Activated CD8-positive, alpha-beta T cell treated with anti-CD3 and anti-CD28 coated beads for 36 hours (primary cell): ENCODE results near the gene ADAD2. TPM values are rescaled to one million over a fixed set of nuclear protein-coding genes. Genes with fewer than 3 reads are reported as not detected.

ENCODE experiments used
- ATAC-seq: fragments of 200-7000 bp; cut with Tn5 transposase; one replicate; pipeline ENCODE4 v1.10.0; 2021; ENCODE audit warnings: mild to moderate bottlenecking, moderate library complexity
- CTCF ChIA-PET: fragments of 350-600 bp; sonication (Branson Sonifier 250); formaldehyde crosslinking; loops from one replicate; lab custom pipeline; 2021; ENCODE audit warnings: antibody characterized with exemption; lab: Charles Lee
- POLR2A ChIA-PET: fragments of 350-600 bp; sonication (Branson Sonifier 250); formaldehyde crosslinking; loops from one replicate; lab custom pipeline; 2021; ENCODE audit warnings: antibody characterized with exemption; lab: Charles Lee
- DNase-seq: peaks from one replicate; pipeline ENCODE4 v3.0.0-alpha.2; 2020
- H3K27ac Mint-ChIP-seq: one replicate; pipeline ENCODE4 v1.8.0; 2021; ENCODE audit warnings: mild to moderate bottlenecking, mixed read lengths
- H3K27me3 Mint-ChIP-seq: one replicate; pipeline ENCODE4 v1.8.0; 2021; ENCODE audit warnings: mixed read lengths
- H3K36me3 Mint-ChIP-seq: one replicate; pipeline ENCODE4 v1.8.0; 2021; ENCODE audit warnings: low read depth, mixed read lengths
- H3K4me1 Mint-ChIP-seq: one replicate; pipeline ENCODE4 v1.8.0; 2021; ENCODE audit warnings: low read depth, mixed read lengths
- H3K4me3 Mint-ChIP-seq: one replicate; pipeline ENCODE4 v1.8.0; 2021; ENCODE audit warnings: mild to moderate bottlenecking, moderate library complexity, mixed read lengths
- H3K9me3 Mint-ChIP-seq: one replicate; pipeline ENCODE4 v1.8.0; 2021; ENCODE audit warnings: mixed read lengths
- CTCF ChIP-seq: fragments of 200-600 bp; IDR thresholded peaks from one replicate; pipeline ENCODE4 v1.8.0; 2022; ENCODE audit warnings: antibody characterized with exemption, mild to moderate bottlenecking
- intact Hi-C: fragments of 100-400 bp; cut with micrococcal nuclease; formaldehyde crosslinking; loops from one replicate; pipeline ENCODE4 v1.10.0; 2022
- total RNA-seq, 2 experiments: library from RNA; stranded (reverse); gene quantifications; one replicate each; pipeline ENCODE4 v1.2.3, GENCODE V29; 2021

ADAD2 gene
- total RNA-seq, 2 experiments from 2014 or later: 0.16 to 0.63 TPM

- intact Hi-C loops: no loop called here
- H3K9me3 Mint-ChIP-seq: no peaks in the 10 kb centered on the region
- H3K4me1 Mint-ChIP-seq: no peaks in the 10 kb centered on the region
- H3K36me3 Mint-ChIP-seq: no peaks in the 10 kb centered on the region
- no peak for TF ChIP-seq CTCF
- no peak for ATAC-seq
- H3K27me3 Mint-ChIP-seq: no peaks in the 10 kb centered on the region
- H3K27ac Mint-ChIP-seq: no peak overlapping the region
- ChIA-PET POLR2A (no interaction called here), CTCF (no interaction called here)
- no peak overlapping the region for H3K4me3 Mint-ChIP-seq
- DNase-seq: no peak
These were observed 27.3 kb downstream of the ADAD2 start for GRCh38 chr16:84218176-84218823.

GRCh38 chr16:84218956-84219355 is 28.0 kb downstream of the ADAD2 start:
- no peaks in the 10 kb centered on the region for H3K4me1 Mint-ChIP-seq
- POLR2A ChIA-PET: no interaction called here
- H3K36me3 Mint-ChIP-seq: no peaks in the 10 kb centered on the region
- no peak overlapping the region for H3K27ac Mint-ChIP-seq
- ATAC-seq: no peak
- no peak for TF ChIP-seq CTCF
- no peak for DNase-seq
- intact Hi-C loops: no loop called here
- no peak overlapping the region for H3K4me3 Mint-ChIP-seq
- H3K9me3 Mint-ChIP-seq: no peaks in the 10 kb centered on the region
- H3K27me3 Mint-ChIP-seq: no peaks in the 10 kb centered on the region
- CTCF ChIA-PET: no interaction called here

GRCh38 chr16:84220851-84221250 is 29.9 kb downstream of the ADAD2 start:
- no peak for ATAC-seq
- H3K27me3 Mint-ChIP-seq: peaks cover 2% of the 10 kb centered on the region
- DNase-seq: no peak
- intact Hi-C loops: no loop called here
- no peak overlapping the region for H3K27ac Mint-ChIP-seq
- H3K4me3 Mint-ChIP-seq: no peak overlapping the region
- no peak for TF ChIP-seq CTCF
- H3K36me3 Mint-ChIP-seq: no peaks in the 10 kb centered on the region
- H3K4me1 Mint-ChIP-seq: no peaks in the 10 kb centered on the region
- POLR2A ChIA-PET: no interaction called here
- no peaks in the 10 kb centered on the region for H3K9me3 Mint-ChIP-seq
- CTCF ChIA-PET: interaction anchor here (1.2 kb wide), 1 partner anchor 56 kb away, joined by 3 read pairs; no protein-coding TSS in a partner anchor

GRCh38 chr16:84223456-84223855 is 32.5 kb downstream of the ADAD2 start:
- DNase-seq (no peak), ATAC-seq (peak; percentile 58)
- Mint-ChIP-seq H3K36me3 (no peaks in the 10 kb centered on the region), H3K27ac (no peak overlapping the region), H3K27me3 (peaks cover 8% of the 10 kb centered on the region), H3K4me1 (no peaks in the 10 kb centered on the region), H3K9me3 (no peaks in the 10 kb centered on the region), H3K4me3 (no peak overlapping the region)
- intact Hi-C loops: no loop called here
- ChIA-PET POLR2A (no interaction called here), CTCF (interaction anchor here (1.6 kb wide), 1 partner anchor 53 kb away, joined by 3 read pairs; no protein-coding TSS in a partner anchor)
- no peak for TF ChIP-seq CTCF

GRCh38 chr16:84224554-84224953 is 33.6 kb downstream of the ADAD2 start:
- ATAC-seq (no peak), DNase-seq (no peak)
- no peak overlapping the region for H3K27ac Mint-ChIP-seq
- no peak overlapping the region for H3K4me3 Mint-ChIP-seq
- no peaks in the 10 kb centered on the region for H3K36me3 Mint-ChIP-seq
- intact Hi-C loops: no loop called here
- H3K9me3 Mint-ChIP-seq: no peaks in the 10 kb centered on the region
- POLR2A ChIA-PET: no interaction called here
- CTCF ChIA-PET: no interaction called here
- peaks cover 8% of the 10 kb centered on the region for H3K27me3 Mint-ChIP-seq
- no peak for TF ChIP-seq CTCF
- H3K4me1 Mint-ChIP-seq: no peaks in the 10 kb centered on the region
